Hematopoietic multipotent progenitor cell treated with erythropoietin and hydrocortisone succinate and interleukin-3 and kit ligand, for 15 days (in vitro differentiated cells): ENCODE measurements around the gene CEACAM6.
"Not testable (repeated sequence)": the region's sequence is repeated elsewhere in the genome, so short reads cannot be mapped to it uniquely, and the experiment has no call there.

Source experiments
- DNase-seq: peaks from one replicate; pipeline ENCODE4 v3.0.0-alpha.2; 2015; ENCODE audit warnings: low spot score

Gene CEACAM6

GRCh38 chr19:41746593-41747227 lies 8.6 kb upstream of the CEACAM6 start:
- DNase-seq = no peak

GRCh38 chr19:41748012-41748411 lies 7.3 kb upstream of the CEACAM6 start:
- no peak for DNase-seq

GRCh38 chr19:41750248-41751134 lies 4.8 kb upstream of the CEACAM6 start:
- DNase-seq = not testable (repeated sequence)

- DNase-seq = peak; percentile 57
Observed at GRCh38 chr19:41753159-41753558, 2.2 kb upstream of the CEACAM6 start.

- peak; percentile 60 for DNase-seq
Observed at GRCh38 chr19:41753936-41754529, 1.3 kb upstream of the CEACAM6 start.

GRCh38 chr19:41758846-41759245 lies 3.5 kb downstream of the CEACAM6 start:
- no peak for DNase-seq

- no peak for DNase-seq
Observed at GRCh38 chr19:41767115-41767514, 11.8 kb downstream of the CEACAM6 start.

GRCh38 chr19:41768105-41768504 lies 12.8 kb downstream of the CEACAM6 start:
- not testable (repeated sequence) for DNase-seq

GRCh38 chr19:41769608-41770007 lies 14.3 kb downstream of the CEACAM6 start:
- no peak for DNase-seq

- DNase-seq = no peak
Observed at GRCh38 chr19:41771410-41771809, 16.1 kb downstream of the CEACAM6 start.

GRCh38 chr19:41774515-41774980 lies 19.2 kb downstream of the CEACAM6 start:
- DNase-seq = no peak

- no peak for DNase-seq
Observed at GRCh38 chr19:41776700-41777099, 21.4 kb downstream of the CEACAM6 start.

GRCh38 chr19:41783612-41784011 lies 28.3 kb downstream of the CEACAM6 start:
- no peak for DNase-seq

- DNase-seq = no peak
Observed at GRCh38 chr19:41784312-41784711, 29.0 kb downstream of the CEACAM6 start.

GRCh38 chr19:41784743-41785142 lies 29.4 kb downstream of the CEACAM6 start:
- DNase-seq = no peak

- DNase-seq = peak; percentile 61
Observed at GRCh38 chr19:41785653-41786052, 30.3 kb downstream of the CEACAM6 start.

GRCh38 chr19:41787055-41787454 lies 31.7 kb downstream of the CEACAM6 start:
- no peak for DNase-seq

GRCh38 chr19:41788518-41788917 lies 33.2 kb downstream of the CEACAM6 start:
- DNase-seq = not testable (repeated sequence)

GRCh38 chr19:41789053-41789452 lies 33.7 kb downstream of the CEACAM6 start:
- DNase-seq = not testable (repeated sequence)

GRCh38 chr19:41792513-41793413 lies 37.4 kb downstream of the CEACAM6 start:
- DNase-seq = peak; percentile 18

GRCh38 chr19:41793414-41793727 lies 38.0 kb downstream of the CEACAM6 start:
- DNase-seq = no peak

- DNase-seq = peak; percentile 55
Observed at GRCh38 chr19:41795031-41795461, 39.7 kb downstream of the CEACAM6 start.
